HEK293T (cell line): Measurements from ENCODE around the gene SLC38A9.

ENCODE experiments used
- ARNT ChIP-seq: fragments of 450-650 bp; IDR thresholded peaks from 2 replicates; pipeline ENCODE4 v1.6.1; 2017; ENCODE audit warnings: mild to moderate bottlenecking
- CTBP1 ChIP-seq: fragments of 450-650 bp; IDR thresholded peaks from 2 replicates; pipeline ENCODE4 v1.6.1; 2016; ENCODE audit warnings: borderline replicate concordance
- ELF4 ChIP-seq: fragments of 450-650 bp; IDR thresholded peaks from 2 replicates; pipeline ENCODE4 v1.6.1; 2017; ENCODE audit warnings: antibody characterized with exemption
- FOXA1 ChIP-seq: fragments of 450-650 bp; IDR thresholded peaks from 2 replicates; pipeline ENCODE4 v1.6.1; 2016; ENCODE audit warnings: mild to moderate bottlenecking
- FOXM1 ChIP-seq: fragments of 450-650 bp; IDR thresholded peaks from 2 replicates; pipeline ENCODE4 v1.6.1; 2017; ENCODE audit warnings: mild to moderate bottlenecking, borderline replicate concordance
- NFRKB ChIP-seq: fragments of 450-650 bp; IDR thresholded peaks from 2 replicates; pipeline ENCODE4 v1.6.1; 2016; ENCODE audit warnings: mild to moderate bottlenecking, moderate library complexity
- PKNOX1 ChIP-seq: fragments of 450-650 bp; IDR thresholded peaks from 2 replicates; pipeline ENCODE4 v1.6.1; 2016
- SP1 ChIP-seq: fragments of 450-650 bp; IDR thresholded peaks from 2 replicates; pipeline ENCODE4 v1.6.1; 2017
- SUZ12 ChIP-seq: fragments of 450-650 bp; IDR thresholded peaks from 2 replicates; pipeline ENCODE4 v1.6.1; 2016; ENCODE audit warnings: mild to moderate bottlenecking
- TARDBP ChIP-seq: fragments of 450-650 bp; IDR thresholded peaks from 2 replicates; pipeline ENCODE4 v1.6.1; 2016

GRCh38 chr5:55682071-55682470 lies 30.1 kb downstream of the SLC38A9 start:
- TF ChIP-seq PKNOX1, result no peak
- no peak for TF ChIP-seq ARNT
- no peak for TF ChIP-seq CTBP1
- no peak for TF ChIP-seq FOXA1
- TF ChIP-seq SP1, result no peak
- no peak for TF ChIP-seq FOXM1
- TF ChIP-seq TARDBP, result no peak
- no peak for TF ChIP-seq ELF4
- no peak for TF ChIP-seq NFRKB
- TF ChIP-seq SUZ12, result no peak
